ENCODE data around the gene ARHGAP45. TPM values are rescaled to one million over a fixed set of nuclear protein-coding genes. Genes with fewer than 3 reads are reported as not detected.
"Not testable (repeated sequence)": the region's sequence is repeated elsewhere in the genome, so short reads cannot be mapped to it uniquely, and the experiment has no call there.

Gene ARHGAP45
- total and polyA plus RNA-seq, 2 donors from 2014 or later = 11.8 to 50.0 TPM

DNA sequence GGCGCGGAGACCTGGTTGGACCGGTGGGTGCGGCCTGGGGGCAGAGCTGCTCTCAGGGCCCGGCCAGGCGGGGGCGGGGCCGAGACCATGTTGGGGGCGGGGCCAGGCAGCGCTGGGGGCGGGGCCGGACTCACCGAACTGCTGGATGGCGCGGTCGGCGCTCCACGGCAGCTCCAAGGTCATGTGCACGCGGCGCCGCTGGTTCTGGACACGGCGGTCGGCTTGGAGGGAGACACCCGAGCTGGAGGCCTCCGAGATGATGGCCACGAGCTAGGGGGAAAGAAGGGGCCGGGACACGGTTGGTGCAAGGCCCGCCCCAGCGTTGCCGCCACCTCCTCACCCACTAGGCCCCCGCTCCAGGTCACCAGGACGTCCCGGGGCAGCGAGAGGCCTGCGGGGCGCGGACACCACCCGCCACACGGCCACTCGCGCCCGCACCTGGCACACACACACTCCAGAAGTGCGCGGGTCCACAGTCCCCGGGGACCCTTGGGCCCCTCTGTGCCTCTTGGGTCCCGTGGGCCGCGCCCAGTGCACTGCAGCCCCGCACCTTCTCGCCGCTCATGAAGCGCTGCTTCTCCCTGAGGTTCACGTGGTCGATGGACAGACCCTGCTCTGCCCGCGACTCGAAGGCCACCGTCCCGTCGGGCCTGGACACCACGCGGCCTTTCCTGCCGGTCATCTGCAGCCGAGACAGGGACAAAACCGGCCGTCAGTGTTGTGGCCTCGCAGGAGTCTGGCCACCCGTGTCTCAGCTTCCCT, 45.5 kb downstream of the ARHGAP45 start:
- Histone ChIP-seq H3K4me1 (ENCODE audit: control insufficient read depth in 2 of 3, insufficient read depth in 2 of 3, low read depth in 1 of 3, low read length in 3 of 3) (peaks cover 0 to 11% (median 0%) of the 10 kb centered on the region in 3 donors), H3K9me3 (ENCODE audit: control insufficient read depth in 2 of 3, insufficient read depth in 1 of 3, low read length in 3 of 3) (no peaks in the 10 kb centered on the region), H3K36me3 (ENCODE audit: control insufficient read depth in 2 of 3, insufficient read depth in 3 of 3, low read length in 3 of 3) (peaks cover 0 to 14% (median 10%) of the 10 kb centered on the region in 3 donors), H3K4me3 (ENCODE audit: low read length in 3 of 3) (no peak overlapping the region), H3K27ac (ENCODE audit: low read depth in 2 of 2, low read length in 2 of 2) (peak overlapping the region; percentile 57 to 60), H3K27me3 (ENCODE audit: control insufficient read depth, insufficient read depth, low read length) (no peaks in the 10 kb centered on the region), H3K9ac (ENCODE audit: low read length in 3 of 3) (no peak overlapping the region)
- FAIRE-seq (no peak), DNase-seq (peak in 4 of 5 donors; percentile 56 to 89 (median 72))
- no peak for TF ChIP-seq CTCF (IDR thresholded peaks at IDR 0.05; ENCODE audit: borderline replicate concordance, extremely low read depth, insufficient read depth)
- intact Hi-C loops (cut with DNase I) = no loop called here

DNA sequence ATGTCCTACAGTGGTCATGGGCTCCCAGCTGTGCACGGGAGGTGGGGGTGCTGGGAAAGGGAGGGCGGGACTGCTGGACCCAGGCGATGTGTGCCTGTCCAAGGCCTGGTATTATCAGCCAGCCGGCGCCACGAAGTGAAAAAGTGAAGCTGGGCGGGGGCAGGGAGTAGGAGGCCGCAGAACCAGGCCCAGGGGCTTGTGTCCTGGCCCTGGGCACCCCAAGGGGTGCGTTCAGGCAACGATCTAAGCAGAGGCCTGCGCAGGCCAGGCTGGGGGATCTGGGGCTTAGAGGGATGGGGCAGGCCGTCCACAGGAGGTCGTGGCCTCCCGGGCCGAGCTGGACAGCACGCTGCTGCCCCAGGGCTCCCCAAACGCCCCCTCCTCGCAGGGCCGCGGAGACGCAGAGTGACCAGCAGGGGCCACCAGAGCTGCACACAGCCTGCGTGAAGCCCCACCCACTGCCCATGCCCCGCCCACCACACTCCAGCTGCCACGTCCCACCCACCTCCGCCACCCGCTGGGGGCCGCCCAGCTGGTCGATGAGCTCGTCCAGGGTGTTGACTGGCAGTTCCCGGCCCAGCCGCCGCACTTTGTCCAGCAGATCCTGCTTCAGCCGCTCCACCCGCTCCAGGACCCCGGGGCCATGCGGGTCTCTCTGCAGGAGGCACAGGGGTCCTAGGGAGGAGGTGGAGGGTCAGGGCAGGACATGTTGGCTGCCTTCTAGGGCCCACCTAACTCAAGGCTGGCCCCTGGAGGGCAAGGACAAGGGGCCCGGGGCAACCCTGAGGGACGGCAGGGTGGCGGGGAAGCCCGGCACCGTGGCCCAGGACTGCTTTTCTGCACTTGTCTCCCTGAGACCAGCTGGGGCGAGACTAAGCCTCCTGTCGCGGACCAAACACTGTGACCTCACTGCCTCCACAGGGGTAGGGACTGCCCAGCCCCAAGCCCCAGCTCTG, 46.3 kb downstream of the ARHGAP45 start:
- intact Hi-C loops (cut with DNase I) = no loop called here
- Histone ChIP-seq H3K9me3 (ENCODE audit: control insufficient read depth in 2 of 3, insufficient read depth in 1 of 3, low read length in 3 of 3) (no peaks in the 10 kb centered on the region), H3K27me3 (ENCODE audit: control insufficient read depth, insufficient read depth, low read length) (no peaks in the 10 kb centered on the region), H3K4me3 (ENCODE audit: low read length in 3 of 3) (no peak overlapping the region), H3K9ac (ENCODE audit: low read length in 3 of 3) (peak overlapping the region in 1 of 3 donors; percentile 53), H3K36me3 (ENCODE audit: control insufficient read depth in 2 of 3, insufficient read depth in 3 of 3, low read length in 3 of 3) (peaks cover 0 to 11% (median 11%) of the 10 kb centered on the region in 3 donors), H3K4me1 (ENCODE audit: control insufficient read depth in 2 of 3, insufficient read depth in 2 of 3, low read depth in 1 of 3, low read length in 3 of 3) (peaks cover 0 to 11% (median 0%) of the 10 kb centered on the region in 3 donors), H3K27ac (ENCODE audit: low read depth in 2 of 2, low read length in 2 of 2) (peak overlapping the region; percentile 57 to 84)
- FAIRE-seq (no peak), DNase-seq (peak; percentile 95 to 99 (median 97))
- peak; percentile 85 for TF ChIP-seq CTCF (IDR thresholded peaks at IDR 0.05; ENCODE audit: borderline replicate concordance, extremely low read depth, insufficient read depth)

- TF ChIP-seq CTCF (IDR thresholded peaks at IDR 0.05; ENCODE audit: borderline replicate concordance, extremely low read depth, insufficient read depth) = no peak
- Histone ChIP-seq H3K4me1 (ENCODE audit: control insufficient read depth in 2 of 3, insufficient read depth in 2 of 3, low read depth in 1 of 3, low read length in 3 of 3) (peaks cover 0 to 11% (median 0%) of the 10 kb centered on the region in 3 donors), H3K36me3 (ENCODE audit: control insufficient read depth in 2 of 3, insufficient read depth in 3 of 3, low read length in 3 of 3) (peaks cover 0 to 13% (median 11%) of the 10 kb centered on the region in 3 donors), H3K9ac (ENCODE audit: low read length in 3 of 3) (peak overlapping the region in 1 of 3 donors; percentile 53), H3K27me3 (ENCODE audit: control insufficient read depth, insufficient read depth, low read length) (no peaks in the 10 kb centered on the region), H3K4me3 (ENCODE audit: low read length in 3 of 3) (no peak overlapping the region), H3K9me3 (ENCODE audit: control insufficient read depth in 2 of 3, insufficient read depth in 1 of 3, low read length in 3 of 3) (no peaks in the 10 kb centered on the region), H3K27ac (ENCODE audit: low read depth in 2 of 2, low read length in 2 of 2) (peak overlapping the region; percentile 57 to 84)
- FAIRE-seq (no peak), DNase-seq (peak in 1 of 5 donors; percentile 85)
- intact Hi-C loops (cut with DNase I) = no loop called here
Observed at GRCh38 chr19:1113986-1114483, 47.1 kb downstream of the ARHGAP45 start.

- H3K9ac ChIP-seq (ENCODE audit: low read length in 3 of 3); intact Hi-C loops (cut with DNase I); H3K4me3 ChIP-seq (ENCODE audit: low read length in 3 of 3); FAIRE-seq; H3K9me3 ChIP-seq (ENCODE audit: control insufficient read depth in 2 of 3, insufficient read depth in 1 of 3, low read length in 3 of 3); DNase-seq; H3K27ac ChIP-seq (ENCODE audit: low read depth in 2 of 2, low read length in 2 of 2); H3K27me3 ChIP-seq (ENCODE audit: control insufficient read depth, insufficient read depth, low read length): not testable (repeated sequence)
- H3K4me1 ChIP-seq (ENCODE audit: control insufficient read depth in 2 of 3, insufficient read depth in 2 of 3, low read depth in 1 of 3, low read length in 3 of 3) = peaks cover 0 to 11% (median 0%) of the 10 kb centered on the region in 3 donors
- H3K36me3 ChIP-seq (ENCODE audit: control insufficient read depth in 2 of 3, insufficient read depth in 3 of 3, low read length in 3 of 3) = peaks cover 0 to 18% (median 13%) of the 10 kb centered on the region in 3 donors
Observed at GRCh38 chr19:1114728-1115127, 47.8 kb downstream of the ARHGAP45 start.

Data from kidney (tissue), 14 donors.